HCEC 1CT (cell line): Measurements from ENCODE around the gene RABEP1.

Experiments
- DNase-seq: peaks from one replicate; pipeline ENCODE4 v3.0.0-alpha.2; 2017

The RABEP1 gene

GRCh38 chr17:5362162-5362811, 80.2 kb downstream of the RABEP1 start:
- no peak for DNase-seq

- peak; percentile 73 for DNase-seq
Measured at GRCh38 chr17:5364156-5364555, 82.1 kb downstream of the RABEP1 start.

- DNase-seq = no peak
Measured at GRCh38 chr17:5364696-5365095, 82.6 kb downstream of the RABEP1 start.

GRCh38 chr17:5365831-5366230, 83.7 kb downstream of the RABEP1 start:
- no peak for DNase-seq

- DNase-seq = no peak
Measured at GRCh38 chr17:5370411-5370810, 88.3 kb downstream of the RABEP1 start.

GRCh38 chr17:5373112-5373511, 91.0 kb downstream of the RABEP1 start:
- no peak for DNase-seq

GRCh38 chr17:5378566-5379207, 96.6 kb downstream of the RABEP1 start:
- DNase-seq = no peak

- DNase-seq = no peak
Measured at GRCh38 chr17:5379351-5380107, 97.4 kb downstream of the RABEP1 start.

GRCh38 chr17:5380491-5381135, 98.5 kb downstream of the RABEP1 start:
- DNase-seq = no peak

GRCh38 chr17:5381542-5381941, 99.5 kb downstream of the RABEP1 start:
- DNase-seq = peak; percentile 30

GRCh38 chr17:5391678-5392077, 109.6 kb downstream of the RABEP1 start:
- no peak for DNase-seq

- DNase-seq = no peak
Measured at GRCh38 chr17:5396612-5397011, 114.5 kb downstream of the RABEP1 start.

- peak; percentile 75 for DNase-seq
Measured at GRCh38 chr17:5399767-5400166, 117.7 kb downstream of the RABEP1 start.

- no peak for DNase-seq
Measured at GRCh38 chr17:5405400-5405799, 123.3 kb downstream of the RABEP1 start.

GRCh38 chr17:5408186-5408585, 126.1 kb downstream of the RABEP1 start:
- DNase-seq = no peak

- DNase-seq = no peak
Measured at GRCh38 chr17:5410594-5411272, 128.6 kb downstream of the RABEP1 start.

- peak; percentile 87 for DNase-seq
Measured at GRCh38 chr17:5413682-5414081, 131.6 kb downstream of the RABEP1 start.

- no peak for DNase-seq
Measured at GRCh38 chr17:5416901-5417300, 134.8 kb downstream of the RABEP1 start.

GRCh38 chr17:5418858-5419355, 136.8 kb downstream of the RABEP1 start:
- peak; percentile 24 for DNase-seq

GRCh38 chr17:5419356-5419958, 137.4 kb downstream of the RABEP1 start, which contains the start of gene NUP88:
Gene NUP88 (minus strand): TSS chr17:5419662. CDS start chr17:5419650, 12 bp downstream.
- DNase-seq = peak; percentile 98

GRCh38 chr17:5419959-5420653, 138.0 kb downstream of the RABEP1 start, which contains the start of gene RPAIN:
Gene RPAIN (plus strand): TSS chr17:5420182. CDS start chr17:5420211, 29 bp downstream.
- peak; percentile 86 for DNase-seq
